Measurements from ENCODE around the gene ULBP2.
"Not testable (repeated sequence)": the region's sequence is repeated elsewhere in the genome, so short reads cannot be mapped to it uniquely, and the experiment has no call there.

The ULBP2 gene

GRCh38 chr6:149947533-149947932 is 5.7 kb downstream of the ULBP2 start:
- H3K9ac ChIP-seq (ENCODE audit: low read depth, low read length); H3K4me3 ChIP-seq (ENCODE audit: low read depth, low read length); H3K9me3 ChIP-seq (ENCODE audit: control insufficient read depth, insufficient read depth, low read length); H3K4me1 ChIP-seq (ENCODE audit: control insufficient read depth, insufficient read depth, low read length); H3K36me3 ChIP-seq (ENCODE audit: control insufficient read depth, insufficient read depth, low read length): not testable (repeated sequence)
- H3K27me3 ChIP-seq (ENCODE audit: control insufficient read depth, insufficient read depth, low read length): peaks cover 77% of the 10 kb centered on the region

DNA sequence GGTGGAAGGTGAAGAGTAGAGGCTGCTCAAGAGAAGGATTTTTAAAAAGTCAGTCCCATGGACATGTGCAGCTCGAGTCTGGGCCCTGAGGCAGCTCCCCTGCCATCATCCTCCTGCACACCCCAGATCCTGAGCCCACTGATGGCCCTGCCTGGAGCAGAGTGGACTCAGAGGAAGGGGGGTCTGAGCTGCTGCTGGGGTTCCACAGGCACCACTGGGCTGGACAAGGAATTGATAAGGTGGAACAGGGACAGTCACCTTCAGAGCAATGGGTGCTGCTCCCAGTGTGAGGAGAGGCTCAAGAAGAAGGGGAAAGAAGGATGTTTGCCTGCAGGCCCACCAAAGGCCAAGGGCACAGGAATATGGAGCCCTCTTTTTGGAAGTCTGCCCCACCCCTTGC is 6.2 kb downstream of the ULBP2 start:
- Histone ChIP-seq H3K9ac (ENCODE audit: low read depth, low read length) (no peak overlapping the region), H3K4me1 (ENCODE audit: control insufficient read depth, insufficient read depth, low read length) (no peaks in the 10 kb centered on the region), H3K27me3 (ENCODE audit: control insufficient read depth, insufficient read depth, low read length) (peaks cover 77% of the 10 kb centered on the region)

DNA sequence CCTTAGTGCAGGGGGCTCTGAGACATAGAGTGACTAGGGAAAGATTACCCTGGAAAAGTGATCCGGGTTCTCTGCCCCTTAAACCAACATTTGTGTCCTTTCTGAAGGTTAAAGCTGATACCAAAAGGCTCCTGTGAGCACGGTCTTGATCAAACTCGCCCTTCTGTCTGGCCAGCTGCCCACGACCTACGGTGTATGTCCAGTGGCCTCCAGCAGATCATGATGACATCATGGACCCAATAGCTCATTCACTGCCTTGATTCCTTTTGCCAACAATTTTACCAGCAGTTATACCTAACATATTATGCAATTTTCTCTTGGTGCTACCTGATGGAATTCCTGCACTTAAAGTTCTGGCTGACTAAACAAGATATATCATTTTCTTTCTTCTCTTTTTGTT is 6.8 kb downstream of the ULBP2 start:
- Histone ChIP-seq H3K9me3 (ENCODE audit: control insufficient read depth, insufficient read depth, low read length) (no peaks in the 10 kb centered on the region), H3K36me3 (ENCODE audit: control insufficient read depth, insufficient read depth, low read length) (no peaks in the 10 kb centered on the region), H3K4me1 (ENCODE audit: control insufficient read depth, insufficient read depth, low read length) (no peaks in the 10 kb centered on the region), H3K9ac (ENCODE audit: low read depth, low read length) (no peak overlapping the region), H3K27me3 (ENCODE audit: control insufficient read depth, insufficient read depth, low read length) (peaks cover 77% of the 10 kb centered on the region), H3K4me3 (ENCODE audit: low read depth, low read length) (no peak overlapping the region)

More for the DNA sequence above, 6.2 kb downstream of the ULBP2 start:
- Histone ChIP-seq H3K4me3 (ENCODE audit: low read depth, low read length) (no peak overlapping the region), H3K9me3 (ENCODE audit: control insufficient read depth, insufficient read depth, low read length) (no peaks in the 10 kb centered on the region), H3K36me3 (ENCODE audit: control insufficient read depth, insufficient read depth, low read length) (no peaks in the 10 kb centered on the region)

DNA sequence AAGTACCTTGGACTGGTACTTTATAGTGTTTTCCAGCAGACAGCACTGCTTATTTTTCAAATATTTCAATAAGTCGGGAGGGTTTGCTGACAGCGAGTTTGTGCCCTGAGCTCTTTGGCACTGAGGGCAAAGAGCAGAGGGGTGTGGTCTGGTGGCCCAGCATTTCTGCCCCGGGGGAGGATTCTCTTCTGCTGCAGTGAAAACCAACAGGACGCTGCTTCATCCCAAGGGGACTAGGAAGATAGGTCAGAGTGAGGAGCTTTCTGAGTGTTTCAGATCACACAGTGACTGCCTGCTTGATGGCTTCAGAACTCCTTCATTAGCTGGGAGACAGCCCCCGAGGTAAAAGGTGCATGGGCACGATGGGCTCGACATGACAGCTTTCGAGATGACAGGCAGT is 8.6 kb downstream of the ULBP2 start:
- H3K4me3 ChIP-seq (ENCODE audit: low read depth, low read length): no peak overlapping the region
- no peaks in the 10 kb centered on the region for H3K4me1 ChIP-seq (ENCODE audit: control insufficient read depth, insufficient read depth, low read length)
- no peaks in the 10 kb centered on the region for H3K36me3 ChIP-seq (ENCODE audit: control insufficient read depth, insufficient read depth, low read length)
- H3K9me3 ChIP-seq (ENCODE audit: control insufficient read depth, insufficient read depth, low read length): no peaks in the 10 kb centered on the region
- no peak overlapping the region for H3K9ac ChIP-seq (ENCODE audit: low read depth, low read length)
- H3K27me3 ChIP-seq (ENCODE audit: control insufficient read depth, insufficient read depth, low read length): peaks cover 82% of the 10 kb centered on the region

DNA sequence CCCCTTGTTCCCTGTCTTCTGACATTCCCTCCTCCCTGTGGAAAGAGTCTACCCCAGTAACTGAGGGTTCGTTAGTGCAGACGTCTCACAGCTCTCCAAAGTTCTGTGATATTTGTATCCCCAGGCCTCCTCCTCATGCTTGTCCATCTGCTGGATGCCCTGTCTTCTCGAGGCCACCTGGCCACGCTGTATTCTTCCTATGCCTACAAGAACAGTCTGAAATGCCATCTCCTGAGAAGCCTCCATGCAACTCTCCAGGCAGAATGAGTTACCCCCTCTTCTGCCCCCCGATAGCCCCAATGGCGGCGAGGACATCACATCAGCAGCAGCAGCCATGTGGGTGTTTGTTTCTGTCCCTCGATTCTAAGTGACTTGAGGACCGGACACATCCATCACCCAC is 9.3 kb downstream of the ULBP2 start:
- Histone ChIP-seq H3K36me3 (ENCODE audit: control insufficient read depth, insufficient read depth, low read length) (no peaks in the 10 kb centered on the region), H3K9ac (ENCODE audit: low read depth, low read length) (no peak overlapping the region), H3K4me1 (ENCODE audit: control insufficient read depth, insufficient read depth, low read length) (no peaks in the 10 kb centered on the region), H3K9me3 (ENCODE audit: control insufficient read depth, insufficient read depth, low read length) (no peaks in the 10 kb centered on the region), H3K27me3 (ENCODE audit: control insufficient read depth, insufficient read depth, low read length) (peaks cover 89% of the 10 kb centered on the region), H3K4me3 (ENCODE audit: low read depth, low read length) (no peak overlapping the region)

- peaks cover 90% of the 10 kb centered on the region for H3K27me3 ChIP-seq (ENCODE audit: control insufficient read depth, insufficient read depth, low read length)
Measured at GRCh38 chr6:149951626-149952025, 9.8 kb downstream of the ULBP2 start.

DNA sequence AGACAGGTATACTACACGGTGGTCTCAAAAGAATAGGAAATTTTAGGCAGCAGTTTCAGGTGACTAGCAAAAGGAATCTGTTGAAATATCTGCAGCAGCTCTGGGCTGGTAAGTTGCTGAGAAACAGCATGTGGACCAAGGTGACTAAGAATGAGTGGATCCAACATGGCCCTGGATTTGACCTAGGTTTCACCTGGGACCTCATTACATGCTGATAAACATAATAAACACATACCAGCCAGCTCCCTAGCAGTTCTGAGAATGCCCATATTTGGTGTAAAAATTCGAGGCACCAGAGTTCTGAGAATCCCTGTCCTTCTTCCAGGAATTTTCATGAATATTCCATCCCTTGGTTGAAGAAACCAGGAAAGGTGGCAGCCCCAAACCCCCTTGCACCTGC is 11.6 kb downstream of the ULBP2 start:
- not testable (repeated sequence) for H3K36me3 ChIP-seq (ENCODE audit: control insufficient read depth, insufficient read depth, low read length); H3K9me3 ChIP-seq (ENCODE audit: control insufficient read depth, insufficient read depth, low read length); H3K4me1 ChIP-seq (ENCODE audit: control insufficient read depth, insufficient read depth, low read length); H3K4me3 ChIP-seq (ENCODE audit: low read depth, low read length); H3K9ac ChIP-seq (ENCODE audit: low read depth, low read length)
- peaks cover 96% of the 10 kb centered on the region for H3K27me3 ChIP-seq (ENCODE audit: control insufficient read depth, insufficient read depth, low read length)

More at GRCh38 chr6:149951626-149952025, 9.8 kb downstream of the ULBP2 start:
- Histone ChIP-seq H3K4me1 (ENCODE audit: control insufficient read depth, insufficient read depth, low read length) (no peaks in the 10 kb centered on the region), H3K9ac (ENCODE audit: low read depth, low read length) (no peak overlapping the region), H3K9me3 (ENCODE audit: control insufficient read depth, insufficient read depth, low read length) (no peaks in the 10 kb centered on the region), H3K36me3 (ENCODE audit: control insufficient read depth, insufficient read depth, low read length) (no peaks in the 10 kb centered on the region), H3K4me3 (ENCODE audit: low read depth, low read length) (no peak overlapping the region)

GRCh38 chr6:149953934-149954327 is 12.1 kb downstream of the ULBP2 start:
- H3K4me1 ChIP-seq (ENCODE audit: control insufficient read depth, insufficient read depth, low read length); H3K4me3 ChIP-seq (ENCODE audit: low read depth, low read length); H3K9me3 ChIP-seq (ENCODE audit: control insufficient read depth, insufficient read depth, low read length); H3K9ac ChIP-seq (ENCODE audit: low read depth, low read length); H3K36me3 ChIP-seq (ENCODE audit: control insufficient read depth, insufficient read depth, low read length): not testable (repeated sequence)
- H3K27me3 ChIP-seq (ENCODE audit: control insufficient read depth, insufficient read depth, low read length): peaks cover 92% of the 10 kb centered on the region

- H3K9ac ChIP-seq (ENCODE audit: low read depth, low read length); H3K4me3 ChIP-seq (ENCODE audit: low read depth, low read length); H3K9me3 ChIP-seq (ENCODE audit: control insufficient read depth, insufficient read depth, low read length); H3K4me1 ChIP-seq (ENCODE audit: control insufficient read depth, insufficient read depth, low read length); H3K36me3 ChIP-seq (ENCODE audit: control insufficient read depth, insufficient read depth, low read length): not testable (repeated sequence)
- peaks cover 92% of the 10 kb centered on the region for H3K27me3 ChIP-seq (ENCODE audit: control insufficient read depth, insufficient read depth, low read length)
Measured at GRCh38 chr6:149954328-149954983, 12.6 kb downstream of the ULBP2 start.

- not testable (repeated sequence) for H3K36me3 ChIP-seq (ENCODE audit: control insufficient read depth, insufficient read depth, low read length); H3K9me3 ChIP-seq (ENCODE audit: control insufficient read depth, insufficient read depth, low read length); H3K4me3 ChIP-seq (ENCODE audit: low read depth, low read length); H3K9ac ChIP-seq (ENCODE audit: low read depth, low read length); H3K4me1 ChIP-seq (ENCODE audit: control insufficient read depth, insufficient read depth, low read length)
- peaks cover 91% of the 10 kb centered on the region for H3K27me3 ChIP-seq (ENCODE audit: control insufficient read depth, insufficient read depth, low read length)
Measured at GRCh38 chr6:149954984-149955653, 13.3 kb downstream of the ULBP2 start.

- H3K4me1 ChIP-seq (ENCODE audit: control insufficient read depth, insufficient read depth, low read length): not testable (repeated sequence)
Measured at GRCh38 chr6:149955654-149956317, 14.0 kb downstream of the ULBP2 start.

DNA sequence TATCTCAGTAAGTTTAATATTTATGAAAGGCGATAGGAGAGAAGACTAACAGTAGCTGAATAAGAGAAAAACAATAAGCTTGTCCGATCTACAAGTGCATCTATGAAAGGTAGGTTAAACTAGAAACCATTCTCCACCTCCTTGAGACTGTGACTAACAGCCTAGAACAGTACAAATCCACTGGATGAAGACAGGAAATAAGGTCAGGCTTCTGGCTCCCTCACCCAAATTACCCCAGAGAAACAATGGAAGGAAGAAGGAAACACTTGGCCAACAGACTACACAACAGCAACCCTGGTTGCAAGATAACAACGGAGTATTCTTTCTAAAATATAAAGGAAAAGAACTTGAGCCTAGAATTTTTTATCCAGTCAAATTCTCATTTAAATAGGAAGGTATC is 16.3 kb downstream of the ULBP2 start:
- H3K36me3 ChIP-seq (ENCODE audit: control insufficient read depth, insufficient read depth, low read length); H3K4me3 ChIP-seq (ENCODE audit: low read depth, low read length); H3K9me3 ChIP-seq (ENCODE audit: control insufficient read depth, insufficient read depth, low read length); H3K4me1 ChIP-seq (ENCODE audit: control insufficient read depth, insufficient read depth, low read length); H3K9ac ChIP-seq (ENCODE audit: low read depth, low read length): not testable (repeated sequence)
- peaks cover 91% of the 10 kb centered on the region for H3K27me3 ChIP-seq (ENCODE audit: control insufficient read depth, insufficient read depth, low read length)

More at GRCh38 chr6:149955654-149956317, 14.0 kb downstream of the ULBP2 start:
- not testable (repeated sequence) for H3K9ac ChIP-seq (ENCODE audit: low read depth, low read length); H3K9me3 ChIP-seq (ENCODE audit: control insufficient read depth, insufficient read depth, low read length); H3K36me3 ChIP-seq (ENCODE audit: control insufficient read depth, insufficient read depth, low read length); H3K4me3 ChIP-seq (ENCODE audit: low read depth, low read length)
- H3K27me3 ChIP-seq (ENCODE audit: control insufficient read depth, insufficient read depth, low read length): peaks cover 91% of the 10 kb centered on the region
